A549 (cell line): ENCODE results near the gene LXN. TPM values are rescaled to one million over a fixed set of nuclear protein-coding genes. Genes with fewer than 3 reads are reported as not detected.

Experiments
- ATAC-seq, 2 experiments: fragments of 200-7000 bp in 1 of 2; fragments of >200 bp in 1 of 2; cut with Nextera tagmentation in 1 of 2; cut with Tn5 transposase in 1 of 2; 3 replicates each; pipeline versions ENCODE4 v1.8.0 to v1.9.1; 2018 to 2020; ENCODE audit warnings: mild to moderate bottlenecking in 1 of 2, moderate library complexity in 1 of 2
- CTCF ChIA-PET: fragments of 300-600 bp; sonication (Branson Sonifier 250); formaldehyde crosslinking; extraction: SDS; loops from one replicate; lab custom pipeline; 2021; ENCODE audit warnings: antibody characterized with exemption, inconsistent platforms; lab: Yijun Ruan, JAX
- POLR2A ChIA-PET: fragments of 350-600 bp; formaldehyde crosslinking; extraction: SDS; loops from one replicate; lab custom pipeline; 2021; ENCODE audit warnings: antibody characterized with exemption, inconsistent platforms; lab: Yijun Ruan, JAX
- DNase-seq, 2 experiments: peaks; one replicate each; pipeline versions ENCODE4 v3.0.0 to v3.0.0-alpha.2; 2011 to 2016; ENCODE audit warnings: low read depth in 1 of 2, low spot score in 1 of 2
- FAIRE-seq: peaks from 2 replicates; lab custom pipeline; 2011; peaks lifted over from hg19 to GRCh38; lab: Jason Lieb, UNC
- H3K27ac ChIP-seq, 2 experiments: fragments of >200 bp; sonication (Bioruptor Twin); formaldehyde crosslinking; 3 replicates each; pipeline ENCODE4 v1.5.1; 2016 to 2017
- H3K4me1 ChIP-seq: fragments of >200 bp; sonication (Bioruptor Twin); formaldehyde crosslinking; 3 replicates; pipeline ENCODE4 v1.6.1; 2016
- H3K4me2 ChIP-seq: fragments of >200 bp; sonication (Bioruptor Twin); formaldehyde crosslinking; 3 replicates; pipeline ENCODE4 v1.6.1; 2016
- H3K4me3 ChIP-seq: fragments of >200 bp; sonication (Bioruptor Twin); formaldehyde crosslinking; 3 replicates; pipeline ENCODE4 v1.5.1; 2016
- H3K9me3 ChIP-seq: fragments of >200 bp; sonication (Bioruptor Twin); formaldehyde crosslinking; 3 replicates; pipeline ENCODE4 v1.6.1; 2016
- BCL3 ChIP-seq: fragments of >200 bp; sonication (Bioruptor Twin); formaldehyde crosslinking; IDR thresholded peaks from 3 replicates; pipeline ENCODE4 v1.6.1; 2016
- BHLHE40 ChIP-seq: IDR thresholded peaks from 2 replicates; pipeline ENCODE4 v1.6.1; 2012; ENCODE audit warnings: low read depth, low read length, inconsistent platforms
- CBX8 ChIP-seq: fragments of 200-600 bp; sonication (generic); IDR thresholded peaks from 2 replicates; pipeline ENCODE4 v1.6.1; 2016
- CEBPB ChIP-seq, 2 experiments: fragments of >200 bp in 1 of 2; sonication (Bioruptor Twin) in 1 of 2; formaldehyde crosslinking in 1 of 2; IDR thresholded peaks; 2 replicates each; pipeline ENCODE4 v1.6.1; 2012 to 2016
- CHD2 ChIP-seq: fragments of 150-350 bp; IDR thresholded peaks from 2 replicates; pipeline ENCODE4 v1.6.1; 2014; ENCODE audit warnings: low read length; ENCODE audit not compliant: partially characterized antibody
- EHF ChIP-seq: fragments of 250-450 bp; sonication (Bioruptor Pico); IDR thresholded peaks from 2 replicates; pipeline ENCODE4 v1.5.0; 2020; ENCODE audit warnings: mild to moderate bottlenecking
- ELK1 ChIP-seq: fragments of 150-350 bp; IDR thresholded peaks from 2 replicates; pipeline ENCODE4 v1.6.1; 2014; ENCODE audit warnings: low read depth, mild to moderate bottlenecking, low read length
- ESRRA ChIP-seq: fragments of 150-350 bp; IDR thresholded peaks from 2 replicates; pipeline ENCODE4 v1.6.1; 2014; ENCODE audit warnings: mild to moderate bottlenecking, low read length, borderline replicate concordance
- FOSB ChIP-seq: fragments of 250-450 bp; sonication (Bioruptor Pico); IDR thresholded peaks from 2 replicates; pipeline ENCODE4 v1.5.0; 2020; ENCODE audit warnings: mild to moderate bottlenecking, moderate library complexity
- FOSL2 ChIP-seq, 2 experiments: fragments of 450-650 bp in 1 of 2; fragments of >200 bp in 1 of 2; sonication (Bioruptor Twin) in 1 of 2; formaldehyde crosslinking; IDR thresholded peaks; 2 replicates each; pipeline versions ENCODE4 v1.5.0 to v1.6.1; 2016 to 2020; ENCODE audit warnings: mild to moderate bottlenecking in 1 of 2, moderate library complexity in 1 of 2
- HDAC2 ChIP-seq: fragments of 200-600 bp; sonication (generic); IDR thresholded peaks from 2 replicates; pipeline ENCODE4 v1.6.1; 2016
- HES2 ChIP-seq: fragments of >200 bp; sonication (Bioruptor Twin); formaldehyde crosslinking; IDR thresholded peaks from 2 replicates; pipeline ENCODE4 v1.6.1; 2016
- HEYL ChIP-seq: fragments of 250-450 bp; sonication (Bioruptor Pico); IDR thresholded peaks from 2 replicates; pipeline ENCODE4 v1.8.0; 2021; ENCODE audit warnings: mild to moderate bottlenecking, moderate library complexity
- HMGXB4 ChIP-seq: fragments of 250-450 bp; sonication (Bioruptor Pico); IDR thresholded peaks from 2 replicates; pipeline ENCODE4 v1.5.0; 2021; ENCODE audit warnings: mild to moderate bottlenecking, moderate library complexity, borderline replicate concordance
- HOXB5 ChIP-seq: fragments of 250-450 bp; sonication (Bioruptor Pico); IDR thresholded peaks from 2 replicates; pipeline ENCODE4 v1.5.0; 2020; ENCODE audit warnings: mild to moderate bottlenecking, moderate library complexity
- KDM1A ChIP-seq: fragments of 200-600 bp; sonication (generic); IDR thresholded peaks from 2 replicates; pipeline ENCODE4 v1.6.1; 2016; ENCODE audit warnings: low read depth, mild to moderate bottlenecking
- KDM5A ChIP-seq: fragments of 200-600 bp; sonication (generic); IDR thresholded peaks from 2 replicates; pipeline ENCODE4 v1.6.1; 2016; ENCODE audit warnings: antibody characterized with exemption, mild to moderate bottlenecking
- MAX ChIP-seq: IDR thresholded peaks from 2 replicates; pipeline ENCODE4 v1.6.1; 2012
- MYC ChIP-seq: IDR thresholded peaks from 2 replicates; pipeline ENCODE4 v1.6.1; 2012; ENCODE audit warnings: mild to moderate bottlenecking, inconsistent platforms, low read length, improper control_type of control experiment, borderline replicate concordance
- NPAS2 ChIP-seq: fragments of 250-450 bp; sonication (Bioruptor Pico); IDR thresholded peaks from 2 replicates; pipeline ENCODE4 v1.8.0; 2022; ENCODE audit warnings: mild to moderate bottlenecking, moderate library complexity, borderline replicate concordance
- NR3C1 ChIP-seq: fragments of >200 bp; sonication (Bioruptor Twin); formaldehyde crosslinking; IDR thresholded peaks from 3 replicates; pipeline ENCODE4 v1.6.1; 2017
- PBX3 ChIP-seq: IDR thresholded peaks from 2 replicates; pipeline ENCODE4 v1.6.1; 2012
- POLR2A ChIP-seq: IDR thresholded peaks from 2 replicates; pipeline ENCODE4 v1.6.1; 2012; ENCODE audit warnings: mild to moderate bottlenecking, low read length
- POLR2AphosphoS2 ChIP-seq: conservative IDR thresholded peaks from 2 replicates; pipeline ENCODE4 v1.6.1; 2012; ENCODE audit warnings: low read length, improper control_type of control experiment, inconsistent platforms
- TFCP2L1 ChIP-seq: fragments of 250-450 bp; sonication (Bioruptor Pico); IDR thresholded peaks from 2 replicates; pipeline ENCODE4 v1.5.0; 2021; ENCODE audit warnings: mild to moderate bottlenecking
- ZFP36 ChIP-seq: fragments of 450-650 bp; IDR thresholded peaks from 2 replicates; pipeline ENCODE4 v1.6.1; 2014; ENCODE audit warnings: borderline replicate concordance; ENCODE audit not compliant: partially characterized antibody
- WGBS: methylation state at CpG from one replicate; pipeline ENCODE4 v1.1.6; 2017; ENCODE audit errors: missing lambda C conversion rate; 5-methylcytosine and 5-hydroxymethylcytosine counted together
- polyA plus RNA-seq, 4 experiments: library from polyadenylated mRNA; depleted of rRNA in 3 of 4; stranded (reverse); fragments of >200 nt; fragmentation: RNase III in 1 of 4; extraction: RNeasy Plus Mini Kit Qiagen cat#74134 plus additional on column Dnase treatment in 1 of 4; gene quantifications; 2 replicates in 3 of 4; 3 replicates in 1 of 4; pipeline ENCODE4 v1.2.3, GENCODE V29; 2011 to 2017

Gene LXN
- polyA plus RNA-seq, 2 of the 4 experiments (the other 2 are of a cell fraction), result 37.9 to 131 TPM

- no peak overlapping the region for H3K4me2 ChIP-seq
- FAIRE-seq (peak; percentile 28), DNase-seq (no peak), ATAC-seq (no peak)
- H3K27ac ChIP-seq, result no peak overlapping the region
- peaks cover 9% of the 10 kb centered on the region; the same call in 2 of the 3 replicates for H3K4me1 ChIP-seq
- H3K9me3 ChIP-seq, result no peaks in the 10 kb centered on the region
- CTCF ChIA-PET, result interaction anchor here (1.5 to 2.0 kb wide), 3 partner anchors 19 to 35 kb away, joined by 4 to 5 read pairs (median 4); partner anchors contain the start of gene GFM1
- TF ChIP-seq KDM5A (no peak), KDM1A (no peak), FOSB (CRISPR knock-in tag) (no peak), NR3C1 (no peak), TFCP2L1 (CRISPR knock-in tag) (no peak), CEBPB (IDR thresholded peaks at IDR 0.05) (no peak), BCL3 (no peak), ELK1 (no peak), BHLHE40 (no peak), HES2 (no peak), HOXB5 (CRISPR knock-in tag) (no peak), CBX8 (no peak), EHF (CRISPR knock-in tag) (no peak)
- POLR2A ChIA-PET, result no interaction called here
- H3K4me3 ChIP-seq, result no peak overlapping the region
- WGBS, result 74% methylated on average over 2 of the region's 2 CpGs
Observed at GRCh38 chr3:158678687-158679086, 6.2 kb upstream of the LXN start.

- peaks cover 18% of the 10 kb centered on the region for H3K4me1 ChIP-seq
- FAIRE-seq (no peak), DNase-seq (no peak), ATAC-seq (peak in 1 of 2 experiments; percentile 11; a peak in 1 of 6 replicates)
- peak overlapping the region; percentile 82 to 90 for H3K27ac ChIP-seq
- CTCF ChIA-PET, result interaction anchor here (0.6 to 2.7 kb wide), 23 partner anchors 9 to 131 kb away, joined by 3 to 27 read pairs (median 4); partner anchors contain the start of gene GFM1
- 57% methylated on average over 6 of the region's 6 CpGs for WGBS
- TF ChIP-seq FOSL2 (IDR thresholded peaks at IDR 0.05) (no peak), FOSL2 (CRISPR knock-in tag; IDR thresholded peaks at IDR 0.05) (no peak), MYC (no peak), FOSB (CRISPR knock-in tag) (no peak), NPAS2 (CRISPR knock-in tag) (no peak), HEYL (no peak), MAX (no peak), POLR2A (no peak), CHD2 (no peak), HES2 (no peak), HDAC2 (no peak), ZFP36 (no peak), PBX3 (no peak), ESRRA (no peak), HOXB5 (CRISPR knock-in tag) (no peak), POLR2AphosphoS2 (no peak), TFCP2L1 (CRISPR knock-in tag) (no peak), HMGXB4 (CRISPR knock-in tag) (no peak)
- H3K4me2 ChIP-seq, result peak overlapping the region; percentile 88
- H3K4me3 ChIP-seq, result peak overlapping the region; percentile 58
- no peaks in the 10 kb centered on the region for H3K9me3 ChIP-seq
- POLR2A ChIA-PET, result interaction anchor here (0.5 to 1.0 kb wide), 2 partner anchors 51 to 1184 kb away, joined by 3 read pairs; no protein-coding TSS in a partner anchor
Observed at GRCh38 chr3:158671821-158672214, 630 bp downstream of the LXN start.
